HCT116 (cell line): ENCODE data around the gene OLFML1. TPM values are rescaled to one million over a fixed set of nuclear protein-coding genes. Genes with fewer than 3 reads are reported as not detected.

Source experiments
- ATAC-seq: fragments of 200-7000 bp; cut with Tn5 transposase; 2 replicates; pipeline ENCODE4 v1.9.1; 2020; ENCODE audit warnings: mild to moderate bottlenecking, moderate library complexity
- BruUV-seq: library from RNA; stranded (reverse); fragments of 400-500 nt; replicated peaks from 2 replicates; lab custom pipeline; 2021; lab: Mats Ljungman, UMichigan
- CTCF ChIA-PET: fragments of 300-600 bp; sonication (Branson Sonifier 250); formaldehyde crosslinking; loops from one replicate; lab custom pipeline; 2021; ENCODE audit warnings: antibody characterized with exemption; lab: Charles Lee
- POLR2A ChIA-PET: fragments of 300-600, 350-600 bp; sonication (Branson Sonifier 250); formaldehyde crosslinking; loops from one replicate; lab custom pipeline; 2021; ENCODE audit warnings: antibody characterized with exemption; lab: Charles Lee
- RAD21 ChIA-PET, 2 experiments: fragments of 300-600 bp; sonication (Branson Sonifier 250); formaldehyde crosslinking; loops; one replicate each; lab custom pipeline; 2023; ENCODE audit warnings: low total read pairs in 2 of 2; ENCODE audit not compliant: uncharacterized antibody in 2 of 2, unreplicated experiment in 2 of 2, low non-redundant PET in 1 of 2; lab: Charles Lee
- DNase-seq: peaks from one replicate; pipeline ENCODE4 v3.0.0-alpha.2; 2010; ENCODE audit warnings: low read depth, low spot score
- H2AFZ ChIP-seq: fragments of 200-600 bp; shearing (Covaris generic), sonication (generic); 2 replicates; pipeline ENCODE4 v1.6.1; 2017; ENCODE audit warnings: low read depth, mixed run types, mixed read lengths, antibody characterized with exemption, low read length; ENCODE audit not compliant: poor library complexity, severe bottlenecking
- H3K27ac ChIP-seq: 2 replicates; pipeline ENCODE4 v1.5.1; 2012; ENCODE audit warnings: low read depth, low read length
- H3K27me3 ChIP-seq: fragments of 200-600 bp; sonication (generic); 2 replicates; pipeline ENCODE4 v1.6.1; 2016; ENCODE audit warnings: mixed run types, low read length, mixed read lengths; ENCODE audit not compliant: insufficient read depth
- H3K36me3 ChIP-seq, 2 experiments: fragments of 200-500 bp in 1 of 2; fragments of 200-600 bp in 1 of 2; sonication (Bioruptor generic) in 1 of 2; sonication (generic) in 1 of 2; 2 replicates each; pipeline versions ENCODE4 v1.5.1 to v1.6.1; 2014 to 2016; ENCODE audit warnings: low read length in 2 of 2, inconsistent platforms in 1 of 2, mixed read lengths in 1 of 2, mixed run types in 1 of 2; ENCODE audit not compliant: insufficient read depth in 2 of 2, control insufficient read depth in 1 of 2
- H3K4me1 ChIP-seq, 2 experiments: fragments of 200-600 bp in 1 of 2; sonication (generic) in 1 of 2; 2 replicates each; pipeline versions ENCODE4 v1.5.1 to v1.6.1; 2012 to 2017; ENCODE audit warnings: low read length in 2 of 2, inconsistent platforms in 1 of 2, mild to moderate bottlenecking in 1 of 2, mixed read lengths in 1 of 2, mixed run types in 1 of 2, moderate library complexity in 1 of 2; ENCODE audit not compliant: insufficient read depth in 2 of 2, control insufficient read depth in 1 of 2
- H3K4me2 ChIP-seq: fragments of 200-600 bp; sonication (generic); 2 replicates; pipeline ENCODE4 v1.6.1; 2017; ENCODE audit warnings: mixed run types, low read length, mixed read lengths
- H3K4me3 ChIP-seq, 2 experiments: fragments of 200-600 bp in 1 of 2; sonication (generic) in 1 of 2; replicated peaks in 1 of 2; 2 replicates each; pipeline ENCODE4 v1.5.1; 2011 to 2016; ENCODE audit warnings: low read length in 2 of 2, control low read depth in 1 of 2, low read depth in 1 of 2, mild to moderate bottlenecking in 1 of 2, mixed read lengths in 1 of 2, mixed run types in 1 of 2
- H3K79me2 ChIP-seq: fragments of 200-600 bp; sonication (generic); 2 replicates; pipeline ENCODE4 v1.6.1; 2017; ENCODE audit warnings: mild to moderate bottlenecking, mixed run types, low read length, moderate library complexity, mixed read lengths; ENCODE audit not compliant: insufficient read depth
- H3K9ac ChIP-seq: fragments of 200-600 bp; sonication (generic); 2 replicates; pipeline ENCODE4 v1.6.1; 2016; ENCODE audit warnings: low read length, mixed read lengths
- H3K9me2 ChIP-seq: fragments of 200-600 bp; sonication (generic), shearing (Covaris generic); 2 replicates; pipeline ENCODE4 v1.6.1; 2017; ENCODE audit warnings: mixed run types, mild to moderate bottlenecking, moderate library complexity; ENCODE audit not compliant: insufficient read depth
- H3K9me3 ChIP-seq, 2 experiments: fragments of 200-500 bp in 1 of 2; fragments of 200-600 bp in 1 of 2; sonication (Bioruptor generic) in 1 of 2; sonication (generic) in 1 of 2; 2 replicates each; pipeline ENCODE4 v1.6.1; 2014 to 2017; ENCODE audit warnings: low read length in 2 of 2, mixed read lengths in 2 of 2, inconsistent platforms in 1 of 2, low read depth in 1 of 2, mild to moderate bottlenecking in 1 of 2, mixed run types in 1 of 2, moderate library complexity in 1 of 2; ENCODE audit not compliant: control insufficient read depth in 1 of 2, insufficient read depth in 1 of 2
- H4K20me1 ChIP-seq: fragments of 200-600 bp; sonication (generic), shearing (Covaris generic); 2 replicates; pipeline ENCODE4 v1.6.1; 2017; ENCODE audit warnings: mixed run types, mild to moderate bottlenecking, moderate library complexity; ENCODE audit not compliant: insufficient read depth
- ELF1 ChIP-seq: IDR thresholded peaks from 2 replicates; pipeline ENCODE4 v1.6.1; 2012; ENCODE audit warnings: low read depth, borderline replicate concordance
- TCF7L2 ChIP-seq: IDR thresholded peaks from 2 replicates; pipeline ENCODE4 v1.7.0; 2011; ENCODE audit warnings: borderline replicate concordance, inconsistent platforms; ENCODE audit not compliant: insufficient read depth, insufficient read length; ENCODE audit errors: extremely low read depth
- ZNF274 ChIP-seq: fragments of 200-500 bp; sonication (Bioruptor generic); IDR thresholded peaks from 2 replicates; pipeline ENCODE4 v1.6.1; 2014; ENCODE audit warnings: mild to moderate bottlenecking, low read depth, low read length, inconsistent platforms
- intact Hi-C: fragments of 100-400 bp; cut with micrococcal nuclease; formaldehyde crosslinking; loops from 2 replicates; pipeline ENCODE4 v1.10.0; 2022
- total RNA-seq: library from RNA; stranded (reverse); gene quantifications from one replicate; pipeline ENCODE4 v1.2.1, GENCODE V29; 2021; ENCODE audit not compliant: unreplicated experiment
- TF ChIP-seq, protein P1 (sequence below): IDR thresholded peaks from 2 replicates; pipeline ENCODE4 v1.6.1; 2012
- TF ChIP-seq, protein P2 (sequence below), 3 experiments: fragments of 200-600 bp in 1 of 3; sonication (generic) in 1 of 3; IDR thresholded peaks in 2 of 3; conservative IDR thresholded peaks in 1 of 3; 2 replicates each; pipeline ENCODE4 v1.5.1; 2012 to 2017; ENCODE audit warnings: low read depth in 2 of 3, low read length in 2 of 3, antibody characterized with exemption in 1 of 3, borderline replicate concordance in 1 of 3, control low read depth in 1 of 3, mild to moderate bottlenecking in 1 of 3, mixed read lengths in 1 of 3, mixed run types in 1 of 3, moderate library complexity in 1 of 3; ENCODE audit not compliant: insufficient read depth in 1 of 3

The OLFML1 gene
- total RNA-seq, 1 experiment from 2014 or later = not detected

DNA sequence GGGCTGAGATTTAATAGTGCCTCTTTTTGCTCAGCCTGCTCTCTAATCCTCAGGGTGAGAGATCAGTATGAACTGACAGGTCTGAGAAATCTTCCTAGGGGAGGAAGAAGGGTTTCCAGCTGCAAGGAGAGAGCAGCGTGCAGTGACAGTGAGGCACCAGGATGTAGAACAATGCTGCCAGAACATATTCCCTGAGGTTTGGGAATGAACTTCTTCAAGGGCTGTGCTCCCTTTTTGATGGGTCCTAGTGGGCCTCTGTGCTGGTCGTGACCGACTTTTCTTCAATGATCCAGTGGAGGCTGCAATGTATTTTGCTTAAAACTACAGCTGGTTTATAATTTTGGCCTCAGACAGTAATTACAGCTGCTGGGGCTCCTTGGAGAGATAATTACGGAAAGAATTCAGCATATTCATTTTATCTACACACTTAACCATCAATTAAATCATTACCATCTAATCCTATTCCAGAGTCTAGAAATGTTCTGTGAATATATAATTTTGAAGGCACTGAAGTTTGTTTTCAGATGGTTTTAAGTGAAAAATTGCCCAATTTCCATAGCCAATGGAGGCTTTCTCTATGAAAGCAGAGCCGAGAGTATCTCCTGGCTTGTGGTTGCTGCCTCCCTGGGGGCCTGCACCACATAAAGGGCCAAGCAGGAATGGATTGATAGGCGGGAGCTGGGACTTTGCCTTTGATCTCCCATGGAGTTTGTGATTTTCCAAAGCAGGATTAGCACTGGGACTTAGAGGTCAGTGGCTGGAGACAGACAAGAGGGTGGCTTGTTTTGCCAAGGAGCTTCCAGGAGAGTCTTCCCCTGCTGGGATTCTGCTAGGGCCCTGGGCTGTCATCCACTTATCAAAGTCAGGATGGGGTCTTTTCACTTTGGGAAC lies 41.0 kb upstream of the OLFML1 start:
- Histone ChIP-seq H3K27ac (no peak overlapping the region), H3K9ac (no peak overlapping the region), H3K4me2 (no peak overlapping the region), H3K9me2 (no peaks in the 10 kb centered on the region), H4K20me1 (no peaks in the 10 kb centered on the region), H3K79me2 (no peaks in the 10 kb centered on the region), H3K4me3 (no peak overlapping the region), H3K9me3 (no peaks in the 10 kb centered on the region), H3K27me3 (peaks cover 63% of the 10 kb centered on the region), H2AFZ (no peak overlapping the region), H3K4me1 (no peaks in the 10 kb centered on the region), H3K36me3 (no peaks in the 10 kb centered on the region)
- POLR2A ChIA-PET = no interaction called here
- no peak for DNase-seq
- RAD21 ChIA-PET = no interaction called here
- no peak for ATAC-seq
- CTCF ChIA-PET = no interaction called here
- TF ChIP-seq, protein P1, sequence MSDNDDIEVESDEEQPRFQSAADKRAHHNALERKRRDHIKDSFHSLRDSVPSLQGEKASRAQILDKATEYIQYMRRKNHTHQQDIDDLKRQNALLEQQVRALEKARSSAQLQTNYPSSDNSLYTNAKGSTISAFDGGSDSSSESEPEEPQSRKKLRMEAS = no peak
- TF ChIP-seq ZNF274 (no peak), TCF7L2 (no peak), ELF1 (no peak)
- TF ChIP-seq, protein P2, sequence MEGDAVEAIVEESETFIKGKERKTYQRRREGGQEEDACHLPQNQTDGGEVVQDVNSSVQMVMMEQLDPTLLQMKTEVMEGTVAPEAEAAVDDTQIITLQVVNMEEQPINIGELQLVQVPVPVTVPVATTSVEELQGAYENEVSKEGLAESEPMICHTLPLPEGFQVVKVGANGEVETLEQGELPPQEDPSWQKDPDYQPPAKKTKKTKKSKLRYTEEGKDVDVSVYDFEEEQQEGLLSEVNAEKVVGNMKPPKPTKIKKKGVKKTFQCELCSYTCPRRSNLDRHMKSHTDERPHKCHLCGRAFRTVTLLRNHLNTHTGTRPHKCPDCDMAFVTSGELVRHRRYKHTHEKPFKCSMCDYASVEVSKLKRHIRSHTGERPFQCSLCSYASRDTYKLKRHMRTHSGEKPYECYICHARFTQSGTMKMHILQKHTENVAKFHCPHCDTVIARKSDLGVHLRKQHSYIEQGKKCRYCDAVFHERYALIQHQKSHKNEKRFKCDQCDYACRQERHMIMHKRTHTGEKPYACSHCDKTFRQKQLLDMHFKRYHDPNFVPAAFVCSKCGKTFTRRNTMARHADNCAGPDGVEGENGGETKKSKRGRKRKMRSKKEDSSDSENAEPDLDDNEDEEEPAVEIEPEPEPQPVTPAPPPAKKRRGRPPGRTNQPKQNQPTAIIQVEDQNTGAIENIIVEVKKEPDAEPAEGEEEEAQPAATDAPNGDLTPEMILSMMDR (IDR thresholded peaks at IDR 0.05 in 2 of 3, conservative IDR thresholded peaks at IDR 0.05 in 1 of 3; ENCODE audit: borderline replicate concordance in 1 of 3, insufficient read depth in 1 of 3, low read depth in 2 of 3, low read length in 2 of 3) = no peak
- BruUV-seq = no TSS peak
- intact Hi-C loops = loop anchor here (5.0 to 10.0 kb wide), 2 partner anchors 223 to 690 kb away; no protein-coding TSS in a partner anchor
